Fibroblast of lung (primary cell): ENCODE measurements around the gene TNFRSF19. TPM values are rescaled to one million over a fixed set of nuclear protein-coding genes. Genes with fewer than 3 reads are reported as not detected.

Source experiments
- DNase-seq, 2 donors: peaks; one replicate each; pipeline versions ENCODE4 v3.0.0 to v3.0.0-alpha.2; 2010; ENCODE audit warnings: low read depth in 2 of 2
- H2AFZ ChIP-seq: 2 replicates; pipeline ENCODE4 v1.5.1; 2012; ENCODE audit warnings: low read length, control low read depth, inconsistent platforms
- H3K27ac ChIP-seq: 2 replicates; pipeline ENCODE4 v1.5.1; 2011; ENCODE audit warnings: low read length, control low read depth; ENCODE audit not compliant: insufficient read depth
- H3K27me3 ChIP-seq: 2 replicates; pipeline ENCODE4 v1.5.1; 2011; ENCODE audit warnings: mild to moderate bottlenecking, low read length; ENCODE audit not compliant: control insufficient read depth, insufficient read depth
- H3K36me3 ChIP-seq: 2 replicates; pipeline ENCODE4 v1.5.1; 2011; ENCODE audit warnings: low read length; ENCODE audit not compliant: control insufficient read depth, insufficient read depth
- H3K4me1 ChIP-seq: 2 replicates; pipeline ENCODE4 v1.5.1; 2011; ENCODE audit warnings: low read length; ENCODE audit not compliant: control insufficient read depth, insufficient read depth; ENCODE audit errors: extremely low read depth
- H3K4me2 ChIP-seq: 2 replicates; pipeline ENCODE4 v1.5.1; 2011; ENCODE audit warnings: low read length, control low read depth; ENCODE audit not compliant: insufficient read depth; ENCODE audit errors: extremely low read depth
- H3K4me3 ChIP-seq, 4 experiments: fragments of 200-600 bp in 1 of 4; sonication (generic) in 1 of 4; replicated peaks in 1 of 4; 2 replicates each; pipeline ENCODE4 v1.5.1; 2011 to 2016; ENCODE audit warnings: low read length in 4 of 4, low read depth in 3 of 4, mild to moderate bottlenecking in 3 of 4, control low read depth in 2 of 4, inconsistent platforms in 1 of 4, mixed read lengths in 1 of 4; ENCODE audit not compliant: insufficient read depth in 1 of 4; ENCODE audit errors: control extremely low read depth in 1 of 4
- H3K79me2 ChIP-seq: 2 replicates; pipeline ENCODE4 v1.5.1; 2012; ENCODE audit warnings: mild to moderate bottlenecking, low read length, inconsistent platforms; ENCODE audit not compliant: control insufficient read depth, insufficient read depth
- H3K9ac ChIP-seq: 2 replicates; pipeline ENCODE4 v1.5.1; 2011; ENCODE audit warnings: mild to moderate bottlenecking, low read length, control low read depth; ENCODE audit not compliant: insufficient read depth
- H3K9me3 ChIP-seq: 2 replicates; pipeline ENCODE4 v1.5.1; 2012; ENCODE audit warnings: low read depth, low read length; ENCODE audit not compliant: control insufficient read depth, insufficient read depth
- H4K20me1 ChIP-seq: 2 replicates; pipeline ENCODE4 v1.5.1; 2011; ENCODE audit warnings: low read length; ENCODE audit not compliant: control insufficient read depth, insufficient read depth; ENCODE audit errors: extremely low read depth
- EZH2 ChIP-seq: IDR thresholded peaks from 2 replicates; pipeline ENCODE4 v1.5.1; 2012; ENCODE audit warnings: low read length, control low read depth, mild to moderate bottlenecking; ENCODE audit errors: missing control alignments
- polyA plus RNA-seq, 2 donors: library from polyadenylated mRNA; depleted of rRNA in 1 of 2; stranded (reverse) in 1 of 2; unstranded in 1 of 2; fragments of >200 nt; gene quantifications; 2 replicates each; pipeline ENCODE4 v1.2.1, GENCODE V29; 2011 to 2012; ENCODE audit warnings: missing spikeins in 1 of 2
- total RNA-seq: library from RNA; depleted of rRNA; stranded (reverse); fragments of >200 nt; gene quantifications from 2 replicates; pipeline ENCODE4 v1.2.1, GENCODE V29; 2014
- TF ChIP-seq, protein P1 (sequence below), 2 donors: IDR thresholded peaks in 1 of 2; conservative IDR thresholded peaks in 1 of 2; 1 replicate in 1 of 2; 2 replicates in 1 of 2; pipeline ENCODE4 v1.5.1; 2011 to 2012; ENCODE audit warnings: low read length in 2 of 2, control low read depth in 1 of 2, inconsistent platforms in 1 of 2, low read depth in 1 of 2, mild to moderate bottlenecking in 1 of 2

The TNFRSF19 gene
- total and polyA plus RNA-seq, 2 donors (not counting 1 experiment from before 2014, with no cell fraction given): 260 to 330 TPM

GRCh38 chr13:23627410-23627809 is 57.2 kb downstream of the TNFRSF19 start:
- no peak overlapping the region for H3K4me3 ChIP-seq
- no peak overlapping the region for H3K4me2 ChIP-seq
- H3K9me3 ChIP-seq: no peaks in the 10 kb centered on the region
- TF ChIP-seq, protein P1, sequence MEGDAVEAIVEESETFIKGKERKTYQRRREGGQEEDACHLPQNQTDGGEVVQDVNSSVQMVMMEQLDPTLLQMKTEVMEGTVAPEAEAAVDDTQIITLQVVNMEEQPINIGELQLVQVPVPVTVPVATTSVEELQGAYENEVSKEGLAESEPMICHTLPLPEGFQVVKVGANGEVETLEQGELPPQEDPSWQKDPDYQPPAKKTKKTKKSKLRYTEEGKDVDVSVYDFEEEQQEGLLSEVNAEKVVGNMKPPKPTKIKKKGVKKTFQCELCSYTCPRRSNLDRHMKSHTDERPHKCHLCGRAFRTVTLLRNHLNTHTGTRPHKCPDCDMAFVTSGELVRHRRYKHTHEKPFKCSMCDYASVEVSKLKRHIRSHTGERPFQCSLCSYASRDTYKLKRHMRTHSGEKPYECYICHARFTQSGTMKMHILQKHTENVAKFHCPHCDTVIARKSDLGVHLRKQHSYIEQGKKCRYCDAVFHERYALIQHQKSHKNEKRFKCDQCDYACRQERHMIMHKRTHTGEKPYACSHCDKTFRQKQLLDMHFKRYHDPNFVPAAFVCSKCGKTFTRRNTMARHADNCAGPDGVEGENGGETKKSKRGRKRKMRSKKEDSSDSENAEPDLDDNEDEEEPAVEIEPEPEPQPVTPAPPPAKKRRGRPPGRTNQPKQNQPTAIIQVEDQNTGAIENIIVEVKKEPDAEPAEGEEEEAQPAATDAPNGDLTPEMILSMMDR (conservative IDR thresholded peaks at IDR 0.05 in 1 of 2, IDR thresholded peaks at IDR 0.05 in 1 of 2; ENCODE audit: low read depth in 1 of 2, low read length in 2 of 2): no peak
- TF ChIP-seq EZH2: no peak
- no peaks in the 10 kb centered on the region for H4K20me1 ChIP-seq
- peaks cover 17% of the 10 kb centered on the region for H3K36me3 ChIP-seq
- no peak for DNase-seq
- no peaks in the 10 kb centered on the region for H3K27me3 ChIP-seq
- H3K4me1 ChIP-seq: no peaks in the 10 kb centered on the region
- H3K9ac ChIP-seq: no peak overlapping the region
- peaks cover 1% of the 10 kb centered on the region for H3K79me2 ChIP-seq
- no peak overlapping the region for H2AFZ ChIP-seq
- no peak overlapping the region for H3K27ac ChIP-seq

DNA sequence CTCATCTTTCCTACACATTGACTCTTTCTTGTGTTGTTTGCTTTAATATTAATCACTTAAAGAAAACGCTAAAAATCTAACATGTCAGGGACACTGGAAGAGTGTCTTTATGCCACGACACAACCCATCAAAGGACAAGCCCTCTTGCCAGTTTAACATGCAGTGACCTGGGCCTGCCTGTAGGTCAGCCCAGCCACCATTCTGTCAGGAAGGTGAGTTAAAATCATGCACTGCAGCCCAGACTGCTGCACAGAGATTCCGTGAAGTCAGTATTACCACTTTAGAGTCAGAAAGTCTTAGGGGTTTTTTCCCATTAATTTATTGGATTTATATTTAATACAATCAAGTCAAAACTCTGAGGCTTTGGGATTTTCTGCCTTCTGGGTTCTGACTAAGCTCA is 58.0 kb downstream of the TNFRSF19 start:
- Histone ChIP-seq H3K27ac (no peak overlapping the region), H4K20me1 (no peaks in the 10 kb centered on the region), H2AFZ (no peak overlapping the region), H3K36me3 (peaks cover 16% of the 10 kb centered on the region), H3K4me1 (no peaks in the 10 kb centered on the region), H3K4me2 (no peak overlapping the region), H3K9me3 (no peaks in the 10 kb centered on the region), H3K79me2 (peaks cover 1% of the 10 kb centered on the region), H3K4me3 (no peak overlapping the region), H3K9ac (no peak overlapping the region), H3K27me3 (no peaks in the 10 kb centered on the region)
- no peak for TF ChIP-seq EZH2
- DNase-seq: no peak

GRCh38 chr13:23628765-23629565 is 58.8 kb downstream of the TNFRSF19 start:
- Histone ChIP-seq H4K20me1 (no peaks in the 10 kb centered on the region), H3K4me2 (no peak overlapping the region), H3K9me3 (no peaks in the 10 kb centered on the region), H2AFZ (no peak overlapping the region), H3K4me3 (no peak overlapping the region), H3K36me3 (peaks cover 16% of the 10 kb centered on the region), H3K4me1 (no peaks in the 10 kb centered on the region), H3K79me2 (peaks cover 1% of the 10 kb centered on the region), H3K27me3 (no peaks in the 10 kb centered on the region), H3K9ac (no peak overlapping the region), H3K27ac (no peak overlapping the region)
- DNase-seq: peak; percentile 43 to 45
- TF ChIP-seq EZH2: no peak
- TF ChIP-seq, protein P1 (conservative IDR thresholded peaks at IDR 0.05 in 1 of 2, IDR thresholded peaks at IDR 0.05 in 1 of 2; ENCODE audit: low read depth in 1 of 2, low read length in 2 of 2): no peak
